HG02798 (cell line): ENCODE results near the gene FKBP15.
A peak's percentile ranks its signal among the peaks of the same experiment; 100 is the strongest.
"Not testable (repeated sequence)": the region's sequence is repeated elsewhere in the genome, so short reads cannot be mapped to it uniquely, and the experiment has no call there.

Experiments used
- ATAC-seq: cut with Tn5 transposase; IDR thresholded peaks from one replicate; pipeline ENCODE4 v1.9.1; 2021; ENCODE audit warnings: mild to moderate bottlenecking; ENCODE audit not compliant: unreplicated experiment, poor library complexity

Gene FKBP15, protein sequence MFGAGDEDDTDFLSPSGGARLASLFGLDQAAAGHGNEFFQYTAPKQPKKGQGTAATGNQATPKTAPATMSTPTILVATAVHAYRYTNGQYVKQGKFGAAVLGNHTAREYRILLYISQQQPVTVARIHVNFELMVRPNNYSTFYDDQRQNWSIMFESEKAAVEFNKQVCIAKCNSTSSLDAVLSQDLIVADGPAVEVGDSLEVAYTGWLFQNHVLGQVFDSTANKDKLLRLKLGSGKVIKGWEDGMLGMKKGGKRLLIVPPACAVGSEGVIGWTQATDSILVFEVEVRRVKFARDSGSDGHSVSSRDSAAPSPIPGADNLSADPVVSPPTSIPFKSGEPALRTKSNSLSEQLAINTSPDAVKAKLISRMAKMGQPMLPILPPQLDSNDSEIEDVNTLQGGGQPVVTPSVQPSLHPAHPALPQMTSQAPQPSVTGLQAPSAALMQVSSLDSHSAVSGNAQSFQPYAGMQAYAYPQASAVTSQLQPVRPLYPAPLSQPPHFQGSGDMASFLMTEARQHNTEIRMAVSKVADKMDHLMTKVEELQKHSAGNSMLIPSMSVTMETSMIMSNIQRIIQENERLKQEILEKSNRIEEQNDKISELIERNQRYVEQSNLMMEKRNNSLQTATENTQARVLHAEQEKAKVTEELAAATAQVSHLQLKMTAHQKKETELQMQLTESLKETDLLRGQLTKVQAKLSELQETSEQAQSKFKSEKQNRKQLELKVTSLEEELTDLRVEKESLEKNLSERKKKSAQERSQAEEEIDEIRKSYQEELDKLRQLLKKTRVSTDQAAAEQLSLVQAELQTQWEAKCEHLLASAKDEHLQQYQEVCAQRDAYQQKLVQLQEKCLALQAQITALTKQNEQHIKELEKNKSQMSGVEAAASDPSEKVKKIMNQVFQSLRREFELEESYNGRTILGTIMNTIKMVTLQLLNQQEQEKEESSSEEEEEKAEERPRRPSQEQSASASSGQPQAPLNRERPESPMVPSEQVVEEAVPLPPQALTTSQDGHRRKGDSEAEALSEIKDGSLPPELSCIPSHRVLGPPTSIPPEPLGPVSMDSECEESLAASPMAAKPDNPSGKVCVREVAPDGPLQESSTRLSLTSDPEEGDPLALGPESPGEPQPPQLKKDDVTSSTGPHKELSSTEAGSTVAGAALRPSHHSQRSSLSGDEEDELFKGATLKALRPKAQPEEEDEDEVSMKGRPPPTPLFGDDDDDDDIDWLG

DNA sequence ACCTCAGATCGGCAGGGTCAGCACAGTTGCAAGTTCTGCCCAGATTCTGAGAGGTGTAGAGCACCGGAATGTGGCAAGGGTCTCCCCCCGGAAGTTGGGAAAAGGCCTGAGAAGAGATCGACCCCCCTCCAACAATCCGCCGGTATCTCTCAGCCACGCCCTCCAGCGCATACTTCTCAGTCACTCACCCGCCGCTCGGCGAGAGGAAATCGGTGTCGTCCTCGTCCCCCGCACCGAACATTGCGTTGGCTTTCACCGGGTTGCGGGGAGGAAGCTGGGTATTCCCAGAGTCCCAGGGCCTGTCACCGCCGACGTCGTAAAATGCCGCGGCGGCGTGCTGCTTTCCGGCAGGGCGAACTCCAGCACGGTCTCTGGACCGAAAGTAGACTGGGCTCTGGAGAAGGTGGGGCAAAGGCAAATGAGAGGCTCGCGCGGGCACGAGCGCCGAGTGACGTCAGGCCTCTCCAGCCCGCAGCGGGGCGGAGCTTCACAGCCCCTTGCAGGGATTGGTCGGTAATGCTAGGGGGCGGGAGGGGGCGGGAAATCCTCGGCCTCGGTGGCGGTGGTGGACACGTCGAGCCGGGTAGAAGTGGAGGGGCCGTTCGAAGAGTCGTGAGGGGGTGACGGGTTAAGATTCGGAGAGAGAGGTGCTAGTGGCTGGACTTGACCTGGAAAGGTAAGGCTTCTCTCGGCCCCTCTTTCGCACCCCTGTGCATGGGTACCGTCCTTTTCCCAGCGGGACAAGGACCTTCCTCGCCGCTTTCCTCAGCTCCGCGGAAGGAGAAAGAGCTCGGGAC lies at the start of gene FKBP15, which contains the start of gene SLC31A1:
Gene FKBP15, minus strand, starts transcription at position 275 of the 797 bp plus-strand sequence. Its CDS starts 34 bp downstream, at position 241.
Gene SLC31A1, plus strand, starts transcription at position 542 of the 797 bp plus-strand sequence. CDS start 34,605 bp downstream, outside the sequence.
- ATAC-seq = peak; percentile 94

DNA sequence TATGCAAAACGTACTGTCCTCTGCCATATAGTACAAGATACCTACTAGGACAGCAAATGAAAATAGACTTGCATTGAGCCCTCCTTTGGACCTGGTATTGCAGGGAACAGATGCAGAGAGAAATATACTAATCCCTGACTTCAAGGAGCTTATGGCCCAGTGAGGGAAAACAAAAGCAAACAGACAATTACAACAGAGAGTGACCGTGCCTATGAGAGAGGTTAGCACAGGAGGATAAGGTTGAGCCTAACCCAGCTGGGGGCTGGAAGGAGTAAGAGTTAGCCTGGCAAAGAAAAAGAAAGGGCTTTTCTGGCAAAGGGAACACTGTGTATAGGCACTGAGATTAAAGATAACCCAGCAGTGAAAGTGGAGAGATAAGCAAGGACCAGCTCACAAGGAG lies 48.8 kb upstream of the FKBP15 start:
- ATAC-seq = no peak

DNA sequence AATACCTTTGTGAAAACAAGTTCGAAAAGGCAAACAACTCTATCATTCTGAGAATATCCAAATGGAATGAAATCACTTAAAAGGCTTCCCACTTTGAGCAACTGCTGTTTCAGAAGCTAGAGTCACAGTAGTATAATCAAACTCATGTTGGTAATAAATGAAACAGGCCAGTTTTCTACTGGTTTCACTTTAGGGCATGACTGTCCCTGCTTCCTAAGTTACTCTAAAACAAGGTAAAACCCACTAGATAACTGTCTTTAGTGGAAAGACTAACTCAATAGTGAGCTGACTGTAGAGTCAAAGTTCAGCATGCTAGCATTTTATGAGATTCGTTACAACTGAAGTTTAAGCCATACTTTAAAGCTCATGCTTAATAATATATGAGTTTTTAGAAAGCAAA lies 48.3 kb upstream of the FKBP15 start:
- no peak for ATAC-seq

DNA sequence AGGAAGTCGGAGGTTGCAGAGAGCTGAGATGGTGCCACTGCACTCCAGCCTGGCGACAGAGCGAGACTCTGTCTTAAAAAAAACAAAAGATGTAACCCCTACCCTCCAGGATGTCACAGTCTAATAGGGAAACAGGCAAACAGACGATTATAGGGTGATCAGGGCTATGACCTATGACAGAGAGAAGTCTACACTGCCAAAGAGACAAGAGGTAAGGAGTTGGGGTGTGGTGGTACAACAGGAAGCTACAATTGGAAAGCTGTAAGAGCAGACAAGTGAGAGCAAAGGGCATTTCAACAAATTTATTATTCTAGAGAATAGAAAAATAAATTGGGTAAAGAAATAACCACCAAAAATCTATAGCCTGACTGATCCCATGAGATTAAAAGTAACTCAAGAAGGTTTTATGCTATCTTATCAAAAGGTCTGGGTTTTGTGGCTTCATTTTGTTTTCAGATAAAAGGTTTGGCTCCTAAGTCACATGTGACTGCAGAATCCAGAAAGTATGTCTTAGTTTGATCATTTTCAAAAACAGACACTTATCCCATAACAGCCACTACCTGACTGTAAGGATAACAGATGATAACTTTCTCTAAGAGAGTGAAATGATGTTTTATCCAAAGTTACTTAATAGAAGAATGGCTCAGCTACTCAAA lies 47.0 kb upstream of the FKBP15 start:
- no peak for ATAC-seq

DNA sequence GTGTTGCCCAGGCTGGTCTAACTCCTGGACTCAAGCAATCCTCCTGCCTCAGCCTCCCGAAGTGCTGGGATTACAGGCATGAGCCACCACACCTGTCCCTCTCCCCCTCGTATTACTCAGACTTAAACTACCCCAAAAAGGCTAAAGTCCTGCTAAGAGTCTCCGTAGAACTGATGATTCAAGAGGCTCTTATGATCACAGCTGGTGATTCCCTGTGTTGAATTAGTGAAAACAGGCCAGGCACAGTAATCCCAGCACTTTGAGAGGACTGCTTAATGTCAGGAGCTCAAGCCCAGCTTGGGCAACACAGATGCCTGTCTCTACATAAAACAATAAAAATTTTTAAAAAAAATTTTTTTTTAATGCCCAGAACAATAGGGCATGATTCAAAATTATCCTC lies 45.1 kb upstream of the FKBP15 start:
- ATAC-seq = no peak

DNA sequence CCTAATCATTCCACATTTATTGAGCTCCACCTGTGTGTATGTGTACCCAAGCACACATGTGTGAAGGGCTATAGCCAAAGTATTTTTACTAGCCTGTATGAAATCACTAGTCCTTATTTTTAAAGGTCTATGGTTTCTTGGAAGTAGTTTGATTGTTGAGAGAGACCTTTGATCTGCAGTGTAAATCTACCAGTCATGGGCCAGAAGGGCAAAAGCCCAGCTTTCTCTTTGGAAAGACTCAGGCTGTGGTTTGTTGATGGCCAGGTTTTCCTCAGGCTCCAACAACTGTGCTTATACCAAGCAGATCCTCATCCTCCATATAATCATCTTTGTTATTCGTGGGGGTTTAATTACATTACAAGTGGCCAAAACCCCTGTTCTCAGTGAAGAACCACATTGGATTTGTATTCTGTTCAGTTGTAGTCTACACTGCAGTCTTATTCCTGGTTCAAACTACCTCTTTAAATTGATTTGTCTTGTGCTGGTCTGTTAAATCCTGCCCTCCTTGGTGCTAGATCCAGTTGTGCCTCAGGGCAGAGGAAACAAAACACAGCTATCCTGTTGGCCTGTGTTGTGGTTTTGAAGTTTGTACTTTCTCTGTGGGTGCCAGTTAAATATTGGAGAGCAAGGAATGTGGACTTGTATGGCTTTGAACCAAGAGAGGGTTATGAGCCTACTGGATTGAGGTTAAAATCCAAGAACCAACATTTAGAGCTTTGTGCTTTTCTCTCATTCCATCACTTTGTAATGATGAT lies 41.0 kb upstream of the FKBP15 start:
- no peak for ATAC-seq

DNA sequence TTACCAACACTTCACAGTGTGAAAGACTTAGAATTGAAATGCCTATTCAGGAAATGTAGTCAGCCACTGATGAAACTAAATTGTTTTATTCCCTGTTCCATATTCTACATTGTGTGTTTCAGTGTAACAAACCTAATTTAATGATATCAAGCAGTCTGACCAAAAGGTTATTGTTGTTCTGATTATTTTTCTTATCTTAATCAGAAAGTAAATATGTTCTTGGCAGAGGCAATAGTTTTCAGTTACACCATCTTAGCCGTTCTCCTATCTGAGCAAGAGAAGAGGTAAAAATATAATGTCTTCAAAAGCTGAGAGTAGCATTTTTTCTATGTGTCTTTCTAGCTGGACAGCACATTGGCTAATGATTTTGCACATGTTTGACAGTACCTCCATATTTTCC lies 37.2 kb upstream of the FKBP15 start:
- ATAC-seq = no peak

DNA sequence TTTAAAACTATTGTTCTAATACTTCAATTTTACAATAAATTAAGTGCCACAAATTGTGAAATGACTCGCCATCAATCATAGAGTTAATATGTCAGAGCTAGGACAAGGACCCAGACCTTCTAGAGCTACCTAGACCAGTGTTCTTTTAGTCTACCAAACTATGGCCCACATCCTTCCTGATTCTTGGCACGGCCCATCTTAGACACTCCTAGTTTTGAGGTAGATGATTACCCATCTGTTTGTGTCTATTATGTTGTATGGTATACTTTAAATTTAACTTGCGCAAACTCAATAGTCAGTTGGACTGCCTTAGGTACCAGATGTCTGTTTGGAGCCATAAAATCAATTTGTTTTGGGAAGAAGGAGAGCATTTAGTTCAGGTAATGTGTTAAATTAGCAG lies 36.8 kb upstream of the FKBP15 start:
- no peak for ATAC-seq

DNA sequence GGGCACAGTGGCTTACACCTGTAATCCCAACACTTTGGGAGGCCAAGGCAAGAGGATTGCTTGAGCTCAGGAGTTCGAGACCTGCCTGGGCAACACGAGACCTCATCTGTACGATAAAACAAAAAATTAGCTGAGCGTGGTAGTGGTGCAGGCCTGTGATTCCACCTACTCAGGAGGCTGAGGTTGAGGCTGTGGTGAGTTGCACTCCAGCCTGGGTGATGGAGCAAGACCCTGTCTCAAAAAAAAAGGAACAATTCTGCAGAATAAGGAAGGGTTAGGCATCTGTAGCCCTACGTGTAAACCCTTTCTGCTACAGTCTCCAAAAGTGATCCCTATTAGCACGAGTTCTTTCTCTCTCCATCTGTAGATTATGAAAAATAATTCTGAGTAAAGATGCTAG lies 34.4 kb upstream of the FKBP15 start:
- ATAC-seq = no peak

DNA sequence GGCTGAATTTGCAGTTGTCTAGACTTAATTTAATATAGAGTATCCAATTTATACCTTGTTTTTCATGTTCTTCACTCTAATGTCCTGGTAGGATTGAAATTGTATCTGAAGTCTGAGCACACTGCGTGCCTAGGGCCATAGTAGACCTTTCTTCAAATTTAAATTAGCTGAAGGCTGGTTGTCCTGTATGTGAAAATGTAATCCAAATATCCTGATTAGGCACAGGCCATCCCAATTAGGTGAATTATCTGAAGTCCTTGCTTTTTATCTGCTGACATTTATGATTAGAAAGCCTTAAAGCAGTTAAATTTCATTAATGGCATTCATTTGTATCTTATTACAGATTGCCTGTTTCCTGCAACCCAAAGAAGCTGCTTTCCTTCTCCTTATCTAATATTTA lies 33.9 kb upstream of the FKBP15 start:
- no peak for ATAC-seq

DNA sequence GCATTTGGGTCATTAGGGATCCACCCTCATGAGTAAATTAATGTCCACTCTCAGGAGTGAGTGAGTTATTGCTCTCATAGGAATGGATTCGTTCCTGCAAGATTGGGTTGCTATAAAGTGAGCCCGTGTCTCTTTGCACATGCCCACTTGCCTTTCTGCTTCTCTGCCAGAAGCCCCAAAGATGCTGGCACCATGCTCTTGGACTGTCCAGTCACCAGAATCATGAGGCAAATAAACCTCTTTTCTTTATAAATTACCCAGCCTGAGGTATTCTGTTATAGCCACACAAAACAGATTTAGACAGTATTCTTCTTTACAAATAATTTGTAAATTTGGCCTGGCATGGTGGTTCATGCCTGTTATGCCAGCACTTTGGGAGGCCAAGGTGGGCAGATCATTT lies 29.7 kb upstream of the FKBP15 start:
- ATAC-seq = no peak

DNA sequence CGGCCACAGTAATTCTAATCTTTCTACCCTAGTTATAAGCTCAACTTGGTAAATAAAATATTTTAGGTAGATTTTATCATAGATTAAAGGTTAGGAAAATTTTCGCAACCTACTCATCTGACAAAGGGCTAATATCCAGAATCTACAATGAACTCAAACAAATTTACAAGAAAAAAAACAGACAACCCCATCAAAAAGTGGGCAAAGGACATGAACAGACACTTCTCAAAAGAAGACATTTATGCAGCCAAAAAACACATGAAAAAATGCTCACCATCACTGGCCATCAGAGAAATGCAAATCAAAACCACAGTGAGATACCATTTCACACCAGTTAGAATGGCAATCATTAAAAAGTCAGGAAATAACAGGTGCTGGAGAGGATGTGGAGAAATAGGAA lies 28.6 kb upstream of the FKBP15 start:
- ATAC-seq = not testable (repeated sequence)

DNA sequence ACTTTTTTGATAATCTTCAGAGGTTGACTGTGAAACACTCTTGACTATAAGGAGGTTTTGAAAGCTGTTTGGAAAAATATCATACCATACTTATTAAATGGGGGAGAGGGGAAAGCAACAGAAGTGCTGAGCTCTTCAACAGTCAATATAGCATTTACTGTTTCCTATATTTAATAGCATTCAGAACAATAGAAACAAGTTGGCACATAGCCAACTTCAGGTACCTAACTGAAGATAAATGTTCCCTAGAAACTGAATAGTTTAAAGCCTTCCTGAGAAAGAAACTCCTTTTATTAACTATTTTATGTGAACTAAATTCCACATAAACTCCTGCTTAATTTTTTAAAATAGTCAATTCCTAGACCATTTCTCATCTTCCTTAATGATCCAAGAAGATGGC lies 26.6 kb upstream of the FKBP15 start:
- no peak for ATAC-seq

DNA sequence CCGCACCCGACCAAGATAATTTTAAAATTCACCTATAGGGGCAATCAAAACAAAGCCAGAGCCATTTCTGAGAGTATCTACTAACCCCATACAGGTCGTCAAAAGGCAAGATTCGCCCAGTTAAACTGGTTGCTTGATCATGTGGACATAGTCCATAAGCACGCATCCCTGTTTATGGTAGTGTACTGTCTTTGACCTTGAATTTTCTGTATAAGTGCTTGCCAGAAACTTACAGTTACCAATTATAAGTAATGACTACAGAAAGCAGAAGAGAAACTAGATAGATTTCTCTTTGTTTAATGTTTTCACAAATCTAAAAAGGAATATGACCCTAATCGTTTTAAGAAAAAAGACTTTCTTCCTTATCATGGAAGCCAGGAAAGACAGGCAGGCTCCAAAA lies 25.9 kb upstream of the FKBP15 start:
- ATAC-seq = no peak

DNA sequence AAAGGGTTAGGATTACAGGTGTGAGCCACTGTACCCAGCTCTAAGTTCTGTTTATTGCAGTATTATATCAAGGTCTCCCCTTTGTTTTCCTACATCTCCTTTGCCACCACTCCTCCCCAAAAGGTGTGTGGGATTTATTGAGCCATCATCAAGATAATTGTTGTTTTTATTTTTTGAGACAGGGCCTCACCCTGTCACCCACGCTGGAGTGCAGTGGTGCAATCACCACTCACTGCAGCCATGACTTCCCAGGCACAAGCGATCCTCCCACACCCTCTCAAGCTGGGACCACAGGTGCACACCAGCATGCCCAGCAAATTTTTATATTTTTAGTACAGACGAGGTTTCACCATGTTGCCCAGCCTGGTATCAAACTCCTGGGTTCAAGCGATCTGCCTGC lies 24.8 kb upstream of the FKBP15 start:
- ATAC-seq = no peak

DNA sequence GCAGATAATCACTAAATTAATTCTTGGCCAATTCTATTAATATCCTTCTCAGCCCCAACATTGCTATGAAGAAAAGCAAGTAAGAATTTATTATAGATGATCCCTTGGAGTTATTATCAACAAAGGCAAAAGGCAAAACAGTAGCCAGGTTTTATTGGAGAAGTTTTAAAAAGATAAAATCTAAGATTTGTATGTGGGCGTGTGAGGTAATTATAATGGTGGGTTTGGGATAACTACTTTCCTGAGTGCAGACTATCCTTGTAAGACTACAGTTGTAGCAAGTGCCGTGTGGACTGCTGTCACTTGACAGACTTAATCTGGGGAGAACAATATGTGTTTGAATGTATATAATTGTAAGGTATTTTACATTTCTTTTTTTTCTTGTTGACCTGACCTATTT lies 23.5 kb upstream of the FKBP15 start:
- ATAC-seq = no peak

DNA sequence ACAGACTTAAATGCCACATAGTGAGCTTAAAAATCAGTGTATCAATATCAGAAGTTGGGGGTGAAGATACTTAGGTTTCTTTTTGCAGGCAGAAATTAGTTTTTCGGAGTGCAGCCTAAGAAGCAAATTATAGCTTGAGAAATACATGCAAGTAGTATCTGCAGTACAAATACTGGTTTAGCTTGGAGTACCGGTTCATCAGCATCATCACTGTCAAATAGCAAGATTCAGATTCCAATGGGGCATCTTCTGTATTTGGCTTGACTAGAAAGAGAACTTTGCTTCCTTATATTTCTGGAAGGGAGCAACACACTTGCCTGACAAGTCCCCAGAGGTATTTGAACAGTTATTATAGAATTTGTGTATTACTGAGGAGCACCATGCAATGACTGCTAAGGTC lies 20.1 kb upstream of the FKBP15 start:
- no peak for ATAC-seq

DNA sequence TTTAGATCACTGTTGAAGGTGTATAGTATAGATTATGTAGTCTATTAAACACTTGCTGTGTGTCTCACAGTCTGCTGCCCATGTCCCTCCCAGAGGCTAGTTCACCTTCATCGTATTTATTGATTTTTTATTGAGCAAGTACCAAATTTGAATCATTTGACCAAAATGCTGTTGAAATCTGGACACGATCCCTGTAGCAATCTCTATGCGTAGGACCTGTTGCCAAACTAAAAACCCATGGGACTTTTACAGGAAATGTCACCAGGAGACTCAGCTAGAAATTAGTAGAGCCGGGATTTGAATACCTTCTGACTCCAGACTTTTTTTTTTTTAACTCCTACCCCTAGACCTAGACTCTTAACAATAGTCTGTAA lies 17.8 kb upstream of the FKBP15 start:
- ATAC-seq = no peak
